SK-N-MC (cell line): ENCODE measurements around the gene FADS2.

Source experiments
- DNase-seq: peaks from one replicate; pipeline ENCODE4 v3.0.0-alpha.2; 2011; ENCODE audit warnings: low read depth, low spot score
- H3K27ac ChIP-seq: fragments of 200-600 bp; sonication (generic); 2 replicates; pipeline ENCODE4 v1.5.1; 2016; ENCODE audit warnings: mixed run types
- H3K36me3 ChIP-seq: fragments of 200-600 bp; sonication (generic); 2 replicates; pipeline ENCODE4 v1.6.1; 2017; ENCODE audit warnings: antibody characterized with exemption, low read length, mixed read lengths; ENCODE audit not compliant: insufficient read depth
- H3K4me3 ChIP-seq: fragments of 200-600 bp; sonication (generic); 2 replicates; pipeline ENCODE4 v1.5.1; 2016
- H3K9ac ChIP-seq: fragments of 200-600 bp; sonication (generic); 2 replicates; pipeline ENCODE4 v1.8.0; 2017; ENCODE audit warnings: mixed run types, mixed read lengths; ENCODE audit not compliant: insufficient read length
- H3K9me3 ChIP-seq: fragments of 200-600 bp; sonication (generic); 2 replicates; pipeline ENCODE4 v1.6.1; 2017; ENCODE audit warnings: low read depth, mild to moderate bottlenecking, antibody characterized with exemption, low read length, moderate library complexity, mixed read lengths
- EZH2 ChIP-seq: fragments of 200-600 bp; sonication (generic); IDR thresholded peaks from one replicate; pipeline ENCODE4 v1.6.1; 2017; ENCODE audit warnings: antibody characterized with exemption
- FOXP2 ChIP-seq: optimal IDR thresholded peaks from 2 replicates; pipeline ENCODE3; 2011; ENCODE audit warnings: mild to moderate bottlenecking, moderate library complexity; ENCODE audit not compliant: insufficient read depth; ENCODE audit errors: extremely low read length, control extremely low read depth
- POLR2AphosphoS5 ChIP-seq: IDR thresholded peaks from 2 replicates; pipeline ENCODE4 v1.6.1; 2012; ENCODE audit warnings: mild to moderate bottlenecking, low read depth, low read length, borderline replicate concordance

Gene FADS2

GRCh38 chr11:61902313-61902712 is 74.2 kb downstream of the FADS2 start:
- TF ChIP-seq EZH2 (no peak), FOXP2 (no peak), POLR2AphosphoS5 (no peak)
- no peak overlapping the region for H3K9ac ChIP-seq
- H3K4me3 ChIP-seq = no peak overlapping the region
- peaks cover 3% of the 10 kb centered on the region; the same call in 1 of the 2 replicates for H3K36me3 ChIP-seq
- no peaks in the 10 kb centered on the region for H3K9me3 ChIP-seq
- no peak for DNase-seq
- no peak overlapping the region for H3K27ac ChIP-seq

GRCh38 chr11:61903845-61904244 is 75.7 kb downstream of the FADS2 start:
- TF ChIP-seq EZH2 (no peak), POLR2AphosphoS5 (no peak), FOXP2 (no peak)
- Histone ChIP-seq H3K9ac (no peak overlapping the region), H3K27ac (no peak overlapping the region), H3K9me3 (no peaks in the 10 kb centered on the region), H3K4me3 (no peak overlapping the region), H3K36me3 (peaks cover 3% of the 10 kb centered on the region; the same call in 1 of the 2 replicates)
- DNase-seq = no peak

GRCh38 chr11:61904539-61905048 is 76.5 kb downstream of the FADS2 start:
- Histone ChIP-seq H3K36me3 (peaks cover 3% of the 10 kb centered on the region; the same call in 1 of the 2 replicates), H3K9me3 (no peaks in the 10 kb centered on the region), H3K9ac (no peak overlapping the region), H3K4me3 (no peak overlapping the region), H3K27ac (no peak overlapping the region)
- no peak for DNase-seq
- TF ChIP-seq FOXP2 (no peak), EZH2 (no peak), POLR2AphosphoS5 (no peak)

- H3K9ac ChIP-seq = no peak overlapping the region
Measured at GRCh38 chr11:61905067-61905696, 77.1 kb downstream of the FADS2 start.

GRCh38 chr11:61905801-61906521 is 77.9 kb downstream of the FADS2 start:
- H3K4me3 ChIP-seq = no peak overlapping the region
- no peaks in the 10 kb centered on the region for H3K9me3 ChIP-seq
- no peak for DNase-seq
- peaks cover 3% of the 10 kb centered on the region; the same call in 1 of the 2 replicates for H3K36me3 ChIP-seq
- H3K27ac ChIP-seq = no peak overlapping the region
- TF ChIP-seq EZH2 (no peak), FOXP2 (no peak), POLR2AphosphoS5 (no peak)
- H3K9ac ChIP-seq = no peak overlapping the region

More at GRCh38 chr11:61905067-61905696, 77.1 kb downstream of the FADS2 start:
- Histone ChIP-seq H3K4me3 (no peak overlapping the region), H3K9me3 (no peaks in the 10 kb centered on the region), H3K27ac (no peak overlapping the region), H3K36me3 (peaks cover 3% of the 10 kb centered on the region; the same call in 1 of the 2 replicates)
- TF ChIP-seq FOXP2 (no peak), EZH2 (no peak), POLR2AphosphoS5 (no peak)
- DNase-seq = no peak

GRCh38 chr11:61906522-61906909 is 78.4 kb downstream of the FADS2 start:
- Histone ChIP-seq H3K4me3 (no peak overlapping the region), H3K27ac (no peak overlapping the region), H3K9ac (no peak overlapping the region), H3K9me3 (no peaks in the 10 kb centered on the region), H3K36me3 (no peaks in the 10 kb centered on the region; the same call in 1 of the 2 replicates)
- DNase-seq = no peak
- no peak for TF ChIP-seq EZH2
- TF ChIP-seq FOXP2 = no peak
- no peak for TF ChIP-seq POLR2AphosphoS5

GRCh38 chr11:61907282-61907681 is 79.2 kb downstream of the FADS2 start:
- H3K27ac ChIP-seq = no peak overlapping the region
- no peak overlapping the region for H3K4me3 ChIP-seq
- H3K36me3 ChIP-seq = no peaks in the 10 kb centered on the region; the same call in 1 of the 2 replicates
- no peak overlapping the region for H3K9ac ChIP-seq
- H3K9me3 ChIP-seq = no peaks in the 10 kb centered on the region
- no peak for TF ChIP-seq EZH2
- no peak for DNase-seq

- Histone ChIP-seq H3K36me3 (no peaks in the 10 kb centered on the region; the same call in 1 of the 2 replicates), H3K9me3 (no peaks in the 10 kb centered on the region), H3K4me3 (no peak overlapping the region), H3K27ac (no peak overlapping the region), H3K9ac (no peak overlapping the region)
- no peak for DNase-seq
- TF ChIP-seq FOXP2 (no peak), EZH2 (no peak), POLR2AphosphoS5 (no peak)
Measured at GRCh38 chr11:61907871-61908729, 80.0 kb downstream of the FADS2 start.
